Osteoblast (primary cell): ENCODE measurements around the gene ZNF622. TPM values are rescaled to one million over a fixed set of nuclear protein-coding genes. Genes with fewer than 3 reads are reported as not detected.

ENCODE experiments used
- DNase-seq: peaks from one replicate; pipeline ENCODE4 v3.0.0; 2011; ENCODE audit warnings: low spot score, mixed read lengths; ENCODE audit not compliant: insufficient read length; ENCODE audit errors: missing footprints
- H2AFZ ChIP-seq: 2 replicates; pipeline ENCODE4 v1.6.0; 2011; ENCODE audit warnings: mild to moderate bottlenecking, low read length
- H3K27ac ChIP-seq: 2 replicates; pipeline ENCODE4 v1.5.1; 2011; ENCODE audit warnings: mild to moderate bottlenecking, low read depth, low read length, moderate library complexity
- H3K27me3 ChIP-seq: 2 replicates; pipeline ENCODE4 v1.6.0; 2012; ENCODE audit warnings: mild to moderate bottlenecking, control low read depth, inconsistent platforms, low read length, moderate library complexity; ENCODE audit not compliant: insufficient read depth
- H3K36me3 ChIP-seq: 2 replicates; pipeline ENCODE4 v1.5.1; 2011; ENCODE audit warnings: mild to moderate bottlenecking, low read length, control low read depth, moderate library complexity; ENCODE audit not compliant: insufficient read depth
- H3K4me1 ChIP-seq: 2 replicates; pipeline ENCODE4 v1.5.1; 2011; ENCODE audit warnings: mild to moderate bottlenecking, low read length, control low read depth, moderate library complexity; ENCODE audit not compliant: insufficient read depth
- H3K4me2 ChIP-seq: 2 replicates; pipeline ENCODE4 v1.6.0; 2011; ENCODE audit warnings: mild to moderate bottlenecking, low read length; ENCODE audit not compliant: insufficient read depth
- H3K4me3 ChIP-seq: fragments of 200-600 bp; sonication (generic); 3 replicates; pipeline ENCODE4 v1.5.1; 2012; ENCODE audit warnings: mild to moderate bottlenecking, low read length, inconsistent platforms; ENCODE audit not compliant: insufficient read depth
- H3K79me2 ChIP-seq: 2 replicates; pipeline ENCODE4 v1.6.0; 2012; ENCODE audit warnings: mild to moderate bottlenecking, low read length, control low read depth, inconsistent platforms; ENCODE audit not compliant: insufficient read depth
- H3K9me3 ChIP-seq: 2 replicates; pipeline ENCODE4 v1.5.1; 2011; ENCODE audit warnings: low read depth, low read length, control low read depth
- H4K20me1 ChIP-seq: 2 replicates; pipeline ENCODE4 v1.6.0; 2012; ENCODE audit warnings: mild to moderate bottlenecking, low read length, control low read depth; ENCODE audit not compliant: insufficient read depth
- CTCF ChIP-seq: IDR thresholded peaks from 2 replicates; pipeline ENCODE4 v1.5.1; 2011; ENCODE audit warnings: mild to moderate bottlenecking, low read depth, low read length, moderate library complexity; ENCODE audit errors: extremely low read depth
- total RNA-seq: library from RNA; depleted of rRNA; stranded (reverse); fragments of >200 nt; gene quantifications from 2 replicates; pipeline ENCODE4 v1.2.3, GENCODE V29; 2012

Gene ZNF622
- total RNA-seq, 1 donor, result 69.8 TPM

- H2AFZ ChIP-seq, result no peak overlapping the region
- no peaks in the 10 kb centered on the region for H4K20me1 ChIP-seq
- H3K4me1 ChIP-seq, result peaks cover 3% of the 10 kb centered on the region
- no peak for TF ChIP-seq CTCF
- no peak overlapping the region for H3K27ac ChIP-seq
- no peaks in the 10 kb centered on the region for H3K9me3 ChIP-seq
- no peaks in the 10 kb centered on the region for H3K79me2 ChIP-seq
- H3K4me2 ChIP-seq, result no peak overlapping the region
- no peak for DNase-seq
- H3K4me3 ChIP-seq, result no peak overlapping the region
- H3K36me3 ChIP-seq, result no peaks in the 10 kb centered on the region
- no peaks in the 10 kb centered on the region for H3K27me3 ChIP-seq
Measured at GRCh38 chr5:16411235-16411634, 54.4 kb downstream of the ZNF622 start.

GRCh38 chr5:16410338-16410737, 55.3 kb downstream of the ZNF622 start:
- peaks cover 3% of the 10 kb centered on the region for H3K4me1 ChIP-seq
- no peak overlapping the region for H3K4me3 ChIP-seq
- DNase-seq, result no peak
- H3K27ac ChIP-seq, result no peak overlapping the region
- no peaks in the 10 kb centered on the region for H3K36me3 ChIP-seq
- H3K9me3 ChIP-seq, result no peaks in the 10 kb centered on the region
- H4K20me1 ChIP-seq, result no peaks in the 10 kb centered on the region
- no peaks in the 10 kb centered on the region for H3K79me2 ChIP-seq
- no peak for TF ChIP-seq CTCF
- H2AFZ ChIP-seq, result no peak overlapping the region
- H3K27me3 ChIP-seq, result no peaks in the 10 kb centered on the region
- no peak overlapping the region for H3K4me2 ChIP-seq

- Histone ChIP-seq H2AFZ (no peak overlapping the region), H3K4me3 (no peak overlapping the region), H3K9me3 (no peaks in the 10 kb centered on the region), H3K27me3 (no peaks in the 10 kb centered on the region), H3K4me2 (no peak overlapping the region), H3K79me2 (no peaks in the 10 kb centered on the region), H4K20me1 (no peaks in the 10 kb centered on the region), H3K36me3 (no peaks in the 10 kb centered on the region), H3K4me1 (peaks cover 3% of the 10 kb centered on the region), H3K27ac (no peak overlapping the region)
- no peak for TF ChIP-seq CTCF
- no peak for DNase-seq
Measured at GRCh38 chr5:16406630-16407029, 59.0 kb downstream of the ZNF622 start.

- H3K27ac ChIP-seq, result no peak overlapping the region
- H4K20me1 ChIP-seq, result no peaks in the 10 kb centered on the region
- H3K9me3 ChIP-seq, result no peaks in the 10 kb centered on the region
- no peaks in the 10 kb centered on the region for H3K27me3 ChIP-seq
- H3K36me3 ChIP-seq, result no peaks in the 10 kb centered on the region
- no peak overlapping the region for H3K4me3 ChIP-seq
- H3K4me2 ChIP-seq, result no peak overlapping the region
- H2AFZ ChIP-seq, result no peak overlapping the region
- no peak for TF ChIP-seq CTCF
- DNase-seq, result no peak
- H3K79me2 ChIP-seq, result no peaks in the 10 kb centered on the region
- no peaks in the 10 kb centered on the region for H3K4me1 ChIP-seq
Measured at GRCh38 chr5:16406023-16406422, 59.6 kb downstream of the ZNF622 start.

Other genes with a start within 250 kb of the ZNF622 start
- 8.3 TPM in 2 replicates for gene RETREG1, start 151.2 kb upstream of the ZNF622 start, total RNA-seq